H1 (cell line): Measurements from ENCODE around the gene SLC39A11. TPM values are rescaled to one million over a fixed set of nuclear protein-coding genes. Genes with fewer than 3 reads are reported as not detected.

Experiments used
- CREB1 ChIP-seq: IDR thresholded peaks from 2 replicates; pipeline ENCODE4 v1.6.1; 2012; ENCODE audit warnings: inconsistent platforms
- GTF2F1 ChIP-seq: IDR thresholded peaks from 2 replicates; pipeline ENCODE4 v1.6.1; 2012; ENCODE audit warnings: low read depth, low read length, improper control_type of control experiment, borderline replicate concordance
- POLR2AphosphoS5 ChIP-seq: IDR thresholded peaks from 2 replicates; pipeline ENCODE4 v1.6.1; 2011; ENCODE audit warnings: low read depth, low read length
- RAD21 ChIP-seq, 2 experiments: IDR thresholded peaks in 1 of 2; conservative IDR thresholded peaks in 1 of 2; 2 replicates each; pipeline ENCODE4 v1.6.1; 2011; ENCODE audit warnings: low read depth in 2 of 2, low read length in 2 of 2, improper control_type of control experiment in 1 of 2, inconsistent platforms in 1 of 2, mild to moderate bottlenecking in 1 of 2, moderate library complexity in 1 of 2
- RBBP5 ChIP-seq: IDR thresholded peaks from 2 replicates; pipeline ENCODE4 v1.7.1; 2012; ENCODE audit warnings: low read depth, mild to moderate bottlenecking, inconsistent platforms, low read length, moderate library complexity, borderline replicate concordance
- RNF2 ChIP-seq: fragments of 200-900, 300-1000 bp; sonication (generic); IDR thresholded peaks from 2 replicates; pipeline ENCODE4 v1.7.1; 2016; ENCODE audit warnings: borderline replicate concordance, low read depth, mild to moderate bottlenecking, antibody characterized with exemption, low read length; ENCODE audit not compliant: poor library complexity, severe bottlenecking; ENCODE audit errors: missing control alignments
- polyA plus RNA-seq, 7 experiments: library from polyadenylated mRNA; depleted of rRNA in 3 of 7; stranded (reverse) in 5 of 7; unstranded in 2 of 7; fragments of >200 nt in 5 of 7; fragments of 200-250 nt in 2 of 7; gene quantifications; 1 replicate in 5 of 7; 2 replicates in 1 of 7; 4 replicates in 1 of 7; pipeline versions ENCODE4 v1.2.1 to v1.2.3, GENCODE V29; 2011 to 2013; ENCODE audit warnings: missing spikeins in 2 of 7, mixed read lengths in 2 of 7
- total RNA-seq: library from RNA; stranded (reverse); fragmentation: NEBNext Ultra II Directional; extraction: Animal tissue kit (Norgen Biotek cat#: 25700); gene quantifications from 2 replicates; pipeline ENCODE4 v1.2.1, GENCODE V29; 2021

SLC39A11 gene
- total and polyA plus RNA-seq, 2 of the 8 experiments (the other 6 are each of a cell fraction or from before 2014, with no cell fraction given) = 12.2 to 19.6 TPM

GRCh38 chr17:73064084-73064938 lies 28.2 kb downstream of the SLC39A11 start (continued):
- TF ChIP-seq RNF2 = no peak
- no peak for TF ChIP-seq CREB1
- TF ChIP-seq GTF2F1 = no peak
- no peak for TF ChIP-seq POLR2AphosphoS5
- TF ChIP-seq RBBP5 = no peak
- TF ChIP-seq RAD21 (IDR thresholded peaks at IDR 0.05 in 1 of 2, conservative IDR thresholded peaks at IDR 0.05 in 1 of 2; ENCODE audit: low read depth in 2 of 2, low read length in 2 of 2) = no peak
